Tibial nerve (tissue), 4 donors: ENCODE measurements around the gene CACNA1E.

Experiments
- CTCF ChIP-seq, 5 experiments: fragments of 200-600 bp in 3 of 5; fragments of 450-650 bp in 2 of 5; sonication (generic) in 3 of 5; IDR thresholded peaks; one replicate each; pipeline ENCODE4 v1.5.1; 2016 to 2019; ENCODE audit warnings: antibody characterized with exemption in 5 of 5, mild to moderate bottlenecking in 3 of 5, moderate library complexity in 2 of 5
- EP300 ChIP-seq, 2 donors: sonication (generic); formaldehyde crosslinking; IDR thresholded peaks; one replicate each; pipeline ENCODE4 v1.6.1; 2017; ENCODE audit warnings: antibody characterized with exemption in 2 of 2, mild to moderate bottlenecking in 1 of 2
- POLR2A ChIP-seq, 2 donors: fragments of 450-650 bp; IDR thresholded peaks; one replicate each; pipeline ENCODE4 v1.6.1; 2017; ENCODE audit warnings: antibody characterized with exemption in 2 of 2, mild to moderate bottlenecking in 2 of 2, moderate library complexity in 2 of 2

DNA sequence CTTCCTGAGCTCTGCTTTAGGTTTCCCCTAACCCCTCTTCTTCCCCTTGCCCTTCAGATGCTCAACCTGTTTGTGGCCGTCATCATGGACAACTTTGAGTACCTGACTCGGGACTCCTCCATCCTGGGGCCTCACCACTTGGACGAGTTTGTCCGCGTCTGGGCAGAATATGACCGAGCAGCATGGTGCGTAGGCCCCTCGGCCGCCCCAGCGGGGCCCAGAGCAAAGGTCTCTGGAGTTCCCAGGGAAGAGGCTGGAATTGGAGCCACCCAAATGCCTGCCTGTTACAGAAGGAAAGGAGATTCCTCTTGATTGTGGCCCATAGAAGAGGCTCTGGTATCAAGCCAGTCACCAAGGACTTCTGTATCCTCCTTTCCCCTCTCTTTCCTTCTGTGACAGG lies 292.7 kb downstream of the CACNA1E start:
- TF ChIP-seq CTCF (IDR thresholded peaks at IDR 0.05), result no peak
- TF ChIP-seq POLR2A (IDR thresholded peaks at IDR 0.05), result no peak
- TF ChIP-seq EP300 (IDR thresholded peaks at IDR 0.05), result no peak
